Measurements from ENCODE around the gene PIK3IP1. TPM values are rescaled to one million over a fixed set of nuclear protein-coding genes. Genes with fewer than 3 reads are reported as not detected.

The PIK3IP1 gene
- total and polyA plus RNA-seq, 2 donors (not counting 3 experiments of a cell fraction or from before 2014, with no cell fraction given) = 7.7 to 13.2 TPM

- intact Hi-C loops (cut with micrococcal nuclease) = no loop called here
- no peaks in the 10 kb centered on the region for H3K9me3 ChIP-seq (replicated peaks; ENCODE audit: control insufficient read depth, insufficient read depth, low read length)
- H3K79me2 ChIP-seq (ENCODE audit: control insufficient read depth, insufficient read depth, low read length) = no peaks in the 10 kb centered on the region
- DNase-seq (ENCODE audit: low read depth, low spot score) (no peak), FAIRE-seq (no peak)
- no TSS peak for BruUV-seq (replicated peaks)
- no peaks in the 10 kb centered on the region for H3K4me1 ChIP-seq (ENCODE audit: control insufficient read depth, extremely low read depth, insufficient read depth, low read length)
- ChIA-PET POLR2A (no interaction called here), CTCF (interaction anchor here (1.0 to 2.1 kb wide), 3 partner anchors 10 to 33 kb away, joined by 3 to 4 read pairs (median 4); no protein-coding TSS in a partner anchor)
- H4K20me1 ChIP-seq (replicated peaks; ENCODE audit: control insufficient read depth, extremely low read depth, insufficient read depth, low read length) = no peaks in the 10 kb centered on the region
- no peak overlapping the region for H3K27ac ChIP-seq (ENCODE audit: insufficient read depth, low read depth, low read length)
- no peak overlapping the region for H2AFZ ChIP-seq (ENCODE audit: low read depth, low read length)
- H3K9ac ChIP-seq (replicated peaks; ENCODE audit: extremely low read depth, insufficient read depth, low read length) = no peak overlapping the region
- no peak overlapping the region for H3K4me3 ChIP-seq (replicated peaks in 1 of 3; ENCODE audit: insufficient read depth in 1 of 3, low read depth in 1 of 3, low read length in 3 of 3)
- no peaks in the 10 kb centered on the region for H3K9me1 ChIP-seq (replicated peaks; ENCODE audit: control insufficient read depth, extremely low read depth, insufficient read depth, low read length)
- H3K4me2 ChIP-seq (ENCODE audit: insufficient read depth, low read length) = no peak overlapping the region
- dilution Hi-C loops (cut with MboI; ENCODE audit: extremely low pct_ligation_motif_present, low sequenced_read_pairs) = no loop called here
- no peaks in the 10 kb centered on the region for H3K27me3 ChIP-seq (ENCODE audit: control insufficient read depth in 2 of 2, insufficient read depth in 2 of 2, low read length in 2 of 2)
- TF ChIP-seq MAX (IDR thresholded peaks at IDR 0.05; ENCODE audit: insufficient read depth, insufficient read length) (no peak), GATA2 (IDR thresholded peaks at IDR 0.05; ENCODE audit: insufficient read depth, insufficient read length, low read depth, low read length) (no peak), POLR2AphosphoS5 (IDR thresholded peaks at IDR 0.05; ENCODE audit: insufficient read depth, low read depth, low read length) (no peak), CTCF (IDR thresholded peaks at IDR 0.05; ENCODE audit: extremely low read depth in 1 of 2, insufficient read depth in 1 of 2, low read depth in 1 of 2, low read length in 2 of 2) (no peak), EZH2 (IDR thresholded peaks at IDR 0.05; ENCODE audit: borderline replicate concordance, low read depth, low read length, severe bottlenecking) (no peak), MYC (IDR thresholded peaks at IDR 0.05; ENCODE audit: low read depth, low read length) (no peak), JUN (IDR thresholded peaks at IDR 0.05; ENCODE audit: borderline replicate concordance, insufficient read depth, insufficient read length, low read depth) (no peak), FOS (IDR thresholded peaks at IDR 0.05; ENCODE audit: borderline replicate concordance, insufficient read depth, low read length) (no peak), POLR2A (IDR thresholded peaks at IDR 0.05; ENCODE audit: low read depth, low read length) (no peak)
- H3K36me3 ChIP-seq (ENCODE audit: control insufficient read depth in 2 of 2, extremely low read depth in 1 of 2, insufficient read depth in 2 of 2, low read length in 2 of 2) = peaks cover 25 to 45% of the 10 kb centered on the region in 2 experiments
These were observed 24.0 kb downstream of the PIK3IP1 start for GRCh38 chr22:31268281-31268680.
